NT2/D1 (cell line): Measurements from ENCODE around the gene LLGL2.

Experiments used
- SUZ12 ChIP-seq: IDR thresholded peaks from 2 replicates; pipeline ENCODE4 v1.6.1; 2011; ENCODE audit not compliant: insufficient read length, insufficient read depth; ENCODE audit errors: extremely low read depth
- YY1 ChIP-seq: IDR thresholded peaks from 2 replicates; pipeline ENCODE4 v1.6.1; 2011; ENCODE audit not compliant: insufficient read length, insufficient read depth
- ZNF274 ChIP-seq: IDR thresholded peaks from 2 replicates; pipeline ENCODE4 v1.6.1; 2011; ENCODE audit warnings: mild to moderate bottlenecking, low read depth, low read length

DNA sequence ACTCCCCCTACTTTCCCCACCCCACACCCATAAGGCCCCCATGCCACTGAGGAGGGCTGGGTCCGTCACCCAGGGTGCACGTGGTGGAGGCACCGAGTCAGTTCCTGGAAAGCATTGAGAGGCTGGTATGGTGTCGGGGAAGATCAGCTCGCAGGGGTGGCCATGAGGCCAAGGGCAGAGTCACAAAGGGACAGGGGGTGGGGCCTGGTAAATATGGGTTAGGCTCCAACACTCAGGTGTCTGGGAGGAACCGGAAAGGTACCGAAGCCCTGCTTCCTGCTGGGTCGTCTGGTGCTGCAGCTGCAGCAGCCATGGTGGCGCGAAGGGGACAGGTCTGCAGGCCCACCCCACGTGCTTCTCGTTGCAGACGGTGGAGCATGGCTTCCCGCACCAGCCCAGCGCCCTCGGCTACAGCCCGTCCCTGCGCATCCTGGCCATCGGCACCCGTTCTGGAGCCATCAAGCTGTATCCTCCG, 30.2 kb downstream of the LLGL2 start:
- no peak for TF ChIP-seq YY1
- no peak for TF ChIP-seq ZNF274
- no peak for TF ChIP-seq SUZ12
